Ovary (tissue), 3 donors: ENCODE data around the gene MBOAT7.

Source experiments
- CTCF ChIP-seq, 3 donors: fragments of 450-650 bp in 2 of 3; fragments of 200-600 bp in 1 of 3; IDR thresholded peaks; one replicate each; pipeline versions ENCODE4 v1.5.1 to v1.8.0; 2016 to 2022; ENCODE audit warnings: antibody characterized with exemption in 3 of 3, mild to moderate bottlenecking in 1 of 3
- EP300 ChIP-seq: sonication (generic); formaldehyde crosslinking; IDR thresholded peaks from one replicate; pipeline ENCODE4 v1.6.1; 2017; ENCODE audit warnings: antibody characterized with exemption
- POLR2A ChIP-seq: fragments of 450-650 bp; IDR thresholded peaks from one replicate; pipeline ENCODE4 v1.6.1; 2017; ENCODE audit warnings: antibody characterized with exemption, mild to moderate bottlenecking, moderate library complexity
- donor health status: DM: no; HTN: no; CAD: no.

DNA sequence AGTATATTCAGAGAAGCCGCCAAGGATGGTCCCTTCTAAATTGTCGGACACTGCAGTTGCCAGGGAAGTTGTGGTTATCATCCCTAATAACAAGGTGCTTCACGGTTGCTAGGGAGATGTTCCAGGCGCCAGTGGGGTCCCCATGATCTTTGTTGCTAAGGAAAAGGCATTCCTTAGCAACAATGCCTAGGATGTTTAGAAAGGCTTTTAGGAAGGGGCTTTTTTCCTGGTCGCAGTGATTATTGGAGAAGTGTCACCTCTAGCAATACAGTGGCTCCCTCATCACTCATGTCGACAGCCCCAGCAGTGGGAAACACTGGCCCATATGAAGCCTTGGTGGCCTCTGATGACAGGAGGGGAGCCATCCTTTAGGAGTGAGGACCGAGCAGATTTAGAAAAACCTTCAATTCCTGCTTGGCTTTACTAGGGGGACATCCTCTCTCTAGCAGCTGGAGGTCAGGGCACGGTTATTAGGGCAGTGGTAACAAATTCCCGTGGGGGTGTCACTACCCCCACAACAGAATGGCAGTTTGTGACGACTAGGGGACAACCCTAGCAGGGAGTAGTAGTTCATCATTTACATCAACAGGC lies 10.0 kb downstream of the MBOAT7 start:
- TF ChIP-seq EP300: no peak
- no peak for TF ChIP-seq CTCF (IDR thresholded peaks at IDR 0.05)
- no peak for TF ChIP-seq POLR2A
